Measurements from ENCODE around the gene FBLN5.

The FBLN5 gene

GRCh38 chr14:91961297-91962220, 14.1 kb upstream of the FBLN5 start:
- no peaks in the 10 kb centered on the region for H3K9me3 Mint-ChIP-seq
- no peak overlapping the region for H3K27ac Mint-ChIP-seq
- H3K36me3 Mint-ChIP-seq (ENCODE audit: low read depth): no peaks in the 10 kb centered on the region
- peaks cover 11% of the 10 kb centered on the region for H3K4me1 Mint-ChIP-seq (ENCODE audit: low read depth)
- H3K4me3 Mint-ChIP-seq: no peak overlapping the region
- no peaks in the 10 kb centered on the region for H3K27me3 Mint-ChIP-seq

GRCh38 chr14:91957876-91958313, 10.4 kb upstream of the FBLN5 start:
- no peaks in the 10 kb centered on the region for H3K9me3 Mint-ChIP-seq
- H3K27me3 Mint-ChIP-seq: no peaks in the 10 kb centered on the region
- H3K27ac Mint-ChIP-seq: no peak overlapping the region
- no peak overlapping the region for H3K4me3 Mint-ChIP-seq
- no peaks in the 10 kb centered on the region for H3K36me3 Mint-ChIP-seq (ENCODE audit: low read depth)
- H3K4me1 Mint-ChIP-seq (ENCODE audit: low read depth): peaks cover 11% of the 10 kb centered on the region

- H3K27ac Mint-ChIP-seq: no peak overlapping the region
- no peaks in the 10 kb centered on the region for H3K9me3 Mint-ChIP-seq
- no peaks in the 10 kb centered on the region for H3K36me3 Mint-ChIP-seq (ENCODE audit: low read depth)
- peaks cover 1% of the 10 kb centered on the region for H3K4me1 Mint-ChIP-seq (ENCODE audit: low read depth)
- no peak overlapping the region for H3K4me3 Mint-ChIP-seq
- H3K27me3 Mint-ChIP-seq: no peaks in the 10 kb centered on the region
Measured at GRCh38 chr14:91956616-91957015, 9.1 kb upstream of the FBLN5 start.

GRCh38 chr14:91955168-91955567, 7.7 kb upstream of the FBLN5 start:
- Mint-ChIP-seq H3K4me3 (no peak overlapping the region), H3K4me1 (ENCODE audit: low read depth) (no peaks in the 10 kb centered on the region), H3K9me3 (no peaks in the 10 kb centered on the region), H3K27me3 (no peaks in the 10 kb centered on the region), H3K27ac (no peak overlapping the region), H3K36me3 (ENCODE audit: low read depth) (no peaks in the 10 kb centered on the region)

GRCh38 chr14:91953170-91953985, 5.9 kb upstream of the FBLN5 start:
- H3K4me3 Mint-ChIP-seq: no peak overlapping the region
- H3K27me3 Mint-ChIP-seq: peaks cover 6% of the 10 kb centered on the region
- H3K36me3 Mint-ChIP-seq (ENCODE audit: low read depth): no peaks in the 10 kb centered on the region
- no peak overlapping the region for H3K27ac Mint-ChIP-seq
- no peaks in the 10 kb centered on the region for H3K9me3 Mint-ChIP-seq
- H3K4me1 Mint-ChIP-seq (ENCODE audit: low read depth): no peaks in the 10 kb centered on the region

- peaks cover 36% of the 10 kb centered on the region for H3K27me3 Mint-ChIP-seq
- H3K4me1 Mint-ChIP-seq (ENCODE audit: low read depth): peaks cover 16% of the 10 kb centered on the region
- no peaks in the 10 kb centered on the region for H3K9me3 Mint-ChIP-seq
- H3K27ac Mint-ChIP-seq: no peak overlapping the region
- H3K4me3 Mint-ChIP-seq: peak overlapping the region; percentile 83
- H3K36me3 Mint-ChIP-seq (ENCODE audit: low read depth): no peaks in the 10 kb centered on the region
Measured at GRCh38 chr14:91946622-91947474, 646 bp downstream of the FBLN5 start.

GRCh38 chr14:91945751-91946621, 1.5 kb downstream of the FBLN5 start:
- H3K4me1 Mint-ChIP-seq (ENCODE audit: low read depth): peaks cover 16% of the 10 kb centered on the region
- peak overlapping the region; percentile 83 for H3K4me3 Mint-ChIP-seq
- H3K27ac Mint-ChIP-seq: no peak overlapping the region
- no peaks in the 10 kb centered on the region for H3K36me3 Mint-ChIP-seq (ENCODE audit: low read depth)
- peaks cover 36% of the 10 kb centered on the region for H3K27me3 Mint-ChIP-seq
- no peaks in the 10 kb centered on the region for H3K9me3 Mint-ChIP-seq

GRCh38 chr14:91942946-91943345, 4.5 kb downstream of the FBLN5 start:
- Mint-ChIP-seq H3K9me3 (no peaks in the 10 kb centered on the region), H3K4me1 (ENCODE audit: low read depth) (peaks cover 16% of the 10 kb centered on the region), H3K36me3 (ENCODE audit: low read depth) (no peaks in the 10 kb centered on the region), H3K27ac (no peak overlapping the region), H3K4me3 (no peak overlapping the region), H3K27me3 (peaks cover 26% of the 10 kb centered on the region)

- no peak overlapping the region for H3K4me3 Mint-ChIP-seq
- H3K27me3 Mint-ChIP-seq: peaks cover 26% of the 10 kb centered on the region
- H3K27ac Mint-ChIP-seq: no peak overlapping the region
- H3K36me3 Mint-ChIP-seq (ENCODE audit: low read depth): no peaks in the 10 kb centered on the region
- peaks cover 12% of the 10 kb centered on the region for H3K4me1 Mint-ChIP-seq (ENCODE audit: low read depth)
- H3K9me3 Mint-ChIP-seq: no peaks in the 10 kb centered on the region
Measured at GRCh38 chr14:91942128-91942527, 5.4 kb downstream of the FBLN5 start.

GRCh38 chr14:91940209-91940608, 7.3 kb downstream of the FBLN5 start:
- no peak overlapping the region for H3K27ac Mint-ChIP-seq
- peaks cover 10% of the 10 kb centered on the region for H3K27me3 Mint-ChIP-seq
- H3K4me3 Mint-ChIP-seq: no peak overlapping the region
- no peaks in the 10 kb centered on the region for H3K36me3 Mint-ChIP-seq (ENCODE audit: low read depth)
- no peaks in the 10 kb centered on the region for H3K9me3 Mint-ChIP-seq
- peaks cover 4% of the 10 kb centered on the region for H3K4me1 Mint-ChIP-seq (ENCODE audit: low read depth)

- Mint-ChIP-seq H3K9me3 (no peaks in the 10 kb centered on the region), H3K27ac (no peak overlapping the region), H3K27me3 (no peaks in the 10 kb centered on the region), H3K36me3 (ENCODE audit: low read depth) (no peaks in the 10 kb centered on the region), H3K4me3 (no peak overlapping the region), H3K4me1 (ENCODE audit: low read depth) (no peaks in the 10 kb centered on the region)
Measured at GRCh38 chr14:91935586-91935985, 11.9 kb downstream of the FBLN5 start.

GRCh38 chr14:91934554-91935285, 12.8 kb downstream of the FBLN5 start:
- no peaks in the 10 kb centered on the region for H3K9me3 Mint-ChIP-seq
- H3K27ac Mint-ChIP-seq: no peak overlapping the region
- H3K4me1 Mint-ChIP-seq (ENCODE audit: low read depth): no peaks in the 10 kb centered on the region
- no peak overlapping the region for H3K4me3 Mint-ChIP-seq
- no peaks in the 10 kb centered on the region for H3K36me3 Mint-ChIP-seq (ENCODE audit: low read depth)
- no peaks in the 10 kb centered on the region for H3K27me3 Mint-ChIP-seq

GRCh38 chr14:91931478-91932088, 15.9 kb downstream of the FBLN5 start:
- no peaks in the 10 kb centered on the region for H3K4me1 Mint-ChIP-seq (ENCODE audit: low read depth)
- H3K9me3 Mint-ChIP-seq: no peaks in the 10 kb centered on the region
- no peak overlapping the region for H3K4me3 Mint-ChIP-seq
- H3K27ac Mint-ChIP-seq: no peak overlapping the region
- no peaks in the 10 kb centered on the region for H3K36me3 Mint-ChIP-seq (ENCODE audit: low read depth)
- no peaks in the 10 kb centered on the region for H3K27me3 Mint-ChIP-seq
